ENCODE data around the gene ZFP28.

ZFP28 gene

DNA sequence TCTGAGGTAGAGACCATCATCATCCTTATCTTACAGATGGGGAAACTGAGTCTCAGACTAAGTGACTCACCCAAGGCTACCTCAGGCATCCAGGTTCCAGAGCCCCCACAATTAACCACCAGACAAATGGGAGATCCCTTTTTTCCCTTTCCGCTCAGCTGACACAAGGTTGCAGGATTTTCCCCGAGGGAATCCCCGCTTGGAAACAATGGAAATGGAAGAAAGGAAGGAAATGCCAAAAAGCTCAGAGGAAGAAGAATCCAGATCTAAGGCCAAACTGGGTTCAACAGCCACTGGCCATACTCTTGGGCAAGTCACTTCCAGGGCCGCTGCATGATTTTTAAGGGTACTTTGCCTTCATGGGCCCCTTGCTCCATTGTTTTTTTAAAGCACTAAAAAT lies 57.9 kb downstream of the ZFP28 start:
- no peak for DNase-seq (ENCODE audit: low read depth)

DNA sequence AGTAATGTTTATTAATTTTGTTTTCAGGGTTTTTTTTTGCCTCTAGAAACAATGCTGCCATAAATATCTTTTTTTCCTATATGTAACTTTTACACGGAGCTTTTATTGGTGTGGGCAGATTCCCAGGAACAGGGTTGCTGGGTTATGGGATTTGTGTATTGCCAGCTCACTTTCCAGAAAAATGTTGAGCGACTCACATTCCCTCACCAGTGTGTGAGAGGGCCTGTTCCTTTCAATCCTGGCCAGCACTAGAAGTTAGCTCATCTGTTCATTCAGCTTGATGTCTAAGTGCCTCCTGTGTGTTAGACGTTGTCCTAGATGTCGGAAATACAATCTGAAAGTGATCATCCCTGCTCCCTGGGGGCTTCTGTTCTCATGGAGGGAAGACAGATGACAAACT lies 58.9 kb downstream of the ZFP28 start:
- DNase-seq (ENCODE audit: low read depth), result no peak

DNA sequence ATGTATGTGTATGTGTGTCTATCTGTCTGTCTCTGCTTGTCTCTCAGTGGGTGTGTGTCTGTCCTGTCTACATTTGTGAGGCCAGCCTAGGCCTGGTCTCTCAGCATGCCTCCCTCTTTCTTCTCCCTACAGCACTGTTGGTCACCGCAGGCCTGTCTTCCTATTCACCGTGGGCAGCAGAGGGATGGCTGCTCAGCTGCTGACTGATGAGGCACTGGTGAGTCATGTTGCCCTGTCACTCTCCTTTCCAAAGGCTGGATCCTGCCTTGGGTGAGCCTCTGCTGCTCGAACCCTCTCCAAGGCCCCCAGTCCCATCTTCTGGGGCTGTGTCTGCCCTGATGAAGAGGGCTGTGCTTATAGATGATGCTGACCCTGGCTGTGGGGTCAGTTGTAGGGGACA lies 62.6 kb downstream of the ZFP28 start:
- DNase-seq (ENCODE audit: low read depth), result no peak

DNA sequence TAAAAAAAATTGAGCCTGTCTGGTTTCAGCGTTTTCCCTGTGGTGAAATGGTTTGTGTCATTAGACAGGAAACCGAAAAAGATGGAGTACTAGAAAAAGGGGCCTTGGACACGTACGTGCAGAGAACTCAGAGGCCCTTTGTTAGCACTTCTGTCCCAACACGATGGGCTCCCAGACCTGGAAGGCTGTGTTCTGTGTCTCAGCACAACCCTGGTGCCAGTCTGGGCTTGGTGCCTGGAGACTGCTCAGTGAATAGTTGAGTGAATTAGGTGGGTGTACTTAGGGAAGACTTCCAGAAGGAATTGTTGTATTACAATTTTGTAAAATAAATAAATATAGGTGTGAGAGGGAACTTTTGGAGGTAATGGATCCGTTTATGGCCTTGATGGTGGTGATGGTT lies 65.1 kb downstream of the ZFP28 start:
- DNase-seq (ENCODE audit: low read depth), result no peak
